Measurements from ENCODE around the gene CNRIP1.

DNA sequence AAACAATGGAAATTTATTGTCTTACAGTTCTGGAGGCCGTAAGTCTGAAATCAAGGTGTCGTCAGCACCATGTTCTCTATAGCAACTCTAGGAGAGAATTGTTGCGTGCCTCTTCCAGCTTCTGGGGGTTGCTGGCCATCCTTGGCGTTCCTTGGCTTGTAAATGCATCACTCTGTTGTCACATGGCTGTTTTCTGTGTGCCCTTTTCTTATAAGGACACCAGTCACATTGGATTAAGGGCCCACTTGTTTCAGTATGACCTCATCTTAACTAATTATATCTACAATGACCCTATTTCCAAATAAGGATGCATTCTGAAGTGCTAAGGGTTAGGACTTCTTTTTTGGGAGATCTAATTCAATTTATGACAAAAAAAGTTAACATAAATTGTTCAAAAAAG, 44.0 kb upstream of the CNRIP1 start:
- no peak for TF ChIP-seq GATA3 (IDR thresholded peaks at IDR 0.05; ENCODE audit: low read depth, low read length)
- TF ChIP-seq GATA2 (IDR thresholded peaks at IDR 0.05; ENCODE audit: low read depth, low read length): no peak
